Pancreas (tissue), 10 donors: ENCODE results near the gene KIF24. TPM values are rescaled to one million over a fixed set of nuclear protein-coding genes. Genes with fewer than 3 reads are reported as not detected.

Experiments used
- ATAC-seq, 4 donors: fragments of 200-7000 bp; cut with Tn5 transposase; one replicate each; pipeline versions ENCODE4 v1.8.0 to v1.9.1; 2020; ENCODE audit warnings: mild to moderate bottlenecking in 4 of 4, moderate library complexity in 4 of 4
- DNase-seq, 6 donors: peaks; one replicate each; pipeline ENCODE4 v3.0.0-alpha.2; 2020
- FAIRE-seq: peaks from 2 replicates; lab custom pipeline; 2012; peaks lifted over from hg19 to GRCh38; lab: Jason Lieb, UNC
- H3K27ac ChIP-seq, 4 donors: fragments of 200-600 bp; sonication (generic); 1 replicate in 3 of 4; 2 replicates in 1 of 4; pipeline versions ENCODE4 v1.5.0 to v1.8.0; 2020
- H3K27me3 ChIP-seq, 4 donors: fragments of 200-600 bp; one replicate each; pipeline ENCODE4 v1.8.0; 2021
- H3K36me3 ChIP-seq, 3 donors: fragments of 200-600 bp; sonication (generic) in 1 of 3; one replicate each; pipeline versions ENCODE4 v1.5.0 to v1.8.0; 2020 to 2021
- H3K4me1 ChIP-seq, 3 donors: fragments of 200-600 bp; one replicate each; pipeline ENCODE4 v1.8.0; 2021
- H3K4me3 ChIP-seq, 4 donors: fragments of 200-600 bp; sonication (generic) in 2 of 4; one replicate each; pipeline versions ENCODE4 v1.5.0 to v1.8.0; 2020 to 2021
- H3K9me3 ChIP-seq, 4 donors: fragments of 200-600 bp; one replicate each; pipeline ENCODE4 v1.8.0; 2021
- CTCF ChIP-seq, 4 donors: fragments of 200-600 bp; sonication (generic) in 3 of 4; IDR thresholded peaks; one replicate each; pipeline versions ENCODE4 v1.5.0 to v1.8.0; 2021; ENCODE audit warnings: antibody characterized with exemption in 4 of 4
- WGBS, 2 donors: extraction: QIAGEN DNeasy Blood & Tissue Kit; methylation state at CpG; one replicate each; pipeline ENCODE4 v1.1.7; 2013; 5-methylcytosine and 5-hydroxymethylcytosine counted together
- intact Hi-C, 3 donors: fragments of 100-400 bp; cut with DNase I; formaldehyde crosslinking; loops; one replicate each; pipeline versions ENCODE4 v1.11.1 to v1.14.2; 2022
- polyA plus RNA-seq, 2 donors: library from polyadenylated mRNA; stranded (reverse); fragments of 200-250 nt; gene quantifications; one replicate each; pipeline ENCODE4 v1.2.3, GENCODE V29; 2013
- total RNA-seq, 6 donors: library from RNA; stranded (reverse); fragmentation: NEBNext Ultra II Directional in 4 of 6; extraction: Animal tissue kit (Norgen Biotek cat#: 25700) in 4 of 6; gene quantifications; one replicate each; pipeline versions ENCODE4 v1.2.1 to v1.2.4, GENCODE V29; 2021 to 2023
- donor health status: healthy with polysubstance abuse.
- donor health status: DM: no; HTN: no; CAD: no; lungs with moderate emphysema.
- donor health status: DM: no; HTN: no; CAD: no.
- donor health status: control.
- donor health status: control.
- donor health status: Bipolar disorder and iron deficiency.
- donor health status: DM: yes; HTN: yes; CAD: no.
- donor health status: DM: no; HTN: no; CAD: no.
- donor health status: DM: no; HTN: no; CAD: no.
- donor health status: DM: yes; HTN: yes; CAD: no.

KIF24 gene
- total and polyA plus RNA-seq, 8 donors = 0.37 to 0.69 (median 0.47) TPM

GRCh38 chr9:34321451-34321850 is 7.6 kb downstream of the KIF24 start:
- TF ChIP-seq CTCF (IDR thresholded peaks at IDR 0.05) = no peak

GRCh38 chr9:34318163-34318790 is 10.8 kb downstream of the KIF24 start:
- Histone ChIP-seq H3K4me1 (no peaks in the 10 kb centered on the region), H3K36me3 (no peaks in the 10 kb centered on the region), H3K9me3 (no peaks in the 10 kb centered on the region), H3K4me3 (no peak overlapping the region), H3K27ac (no peak overlapping the region), H3K27me3 (no peaks in the 10 kb centered on the region)
- intact Hi-C loops = no loop called here
- no peak for TF ChIP-seq CTCF (IDR thresholded peaks at IDR 0.05)
- WGBS, 2 donors = 95 to 96% methylated on average over 44 of the region's 44 CpGs
- ATAC-seq (no peak), FAIRE-seq (no peak), DNase-seq (peak in 1 of 6 donors; percentile 48)

More at GRCh38 chr9:34321451-34321850, 7.6 kb downstream of the KIF24 start:
- WGBS, 2 donors = 94 to 97% methylated on average over 7 of the region's 7 CpGs
- no peaks in the 10 kb centered on the region for H3K27me3 ChIP-seq
- DNase-seq (no peak), ATAC-seq (no peak), FAIRE-seq (no peak)
- H3K36me3 ChIP-seq = no peaks in the 10 kb centered on the region
- H3K4me3 ChIP-seq = no peak overlapping the region
- no peaks in the 10 kb centered on the region for H3K4me1 ChIP-seq
- H3K27ac ChIP-seq = no peak overlapping the region
- intact Hi-C loops = no loop called here
- no peaks in the 10 kb centered on the region for H3K9me3 ChIP-seq

- Histone ChIP-seq H3K9me3 (no peaks in the 10 kb centered on the region), H3K36me3 (no peaks in the 10 kb centered on the region), H3K4me3 (no peak overlapping the region), H3K4me1 (no peaks in the 10 kb centered on the region), H3K27me3 (no peaks in the 10 kb centered on the region), H3K27ac (no peak overlapping the region)
- WGBS, 2 donors = 79 to 83% methylated on average over 2 of the region's 2 CpGs
- no peak for TF ChIP-seq CTCF (IDR thresholded peaks at IDR 0.05)
- FAIRE-seq = no peak
- intact Hi-C loops = no loop called here
- no peak for ATAC-seq
- no peak for DNase-seq
Observed at GRCh38 chr9:34317436-34317835, 11.6 kb downstream of the KIF24 start.

- WGBS, 2 donors = 81 to 87% methylated on average over 6 of the region's 6 CpGs
- H3K36me3 ChIP-seq = no peaks in the 10 kb centered on the region
Observed at GRCh38 chr9:34311499-34312185, 17.4 kb downstream of the KIF24 start.

More at GRCh38 chr9:34311499-34312185, 17.4 kb downstream of the KIF24 start:
- intact Hi-C loops = no loop called here
- Histone ChIP-seq H3K9me3 (no peaks in the 10 kb centered on the region), H3K27me3 (no peaks in the 10 kb centered on the region), H3K4me1 (no peaks in the 10 kb centered on the region), H3K4me3 (no peak overlapping the region), H3K27ac (no peak overlapping the region)
- no peak for DNase-seq
- no peak for TF ChIP-seq CTCF (IDR thresholded peaks at IDR 0.05)
- FAIRE-seq = peak; percentile 72
- no peak for ATAC-seq
